ENCODE measurements around the gene HDGFL3. TPM values are rescaled to one million over a fixed set of nuclear protein-coding genes. Genes with fewer than 3 reads are reported as not detected.
"Not testable (repeated sequence)": the region's sequence is repeated elsewhere in the genome, so short reads cannot be mapped to it uniquely, and the experiment has no call there.

HDGFL3 gene
- total and polyA plus RNA-seq, 2 donors from 2014 or later: 13.9 to 40.1 TPM

- Histone ChIP-seq H3K4me1 (ENCODE audit: control insufficient read depth in 2 of 3, insufficient read depth in 2 of 3, low read depth in 1 of 3, low read length in 3 of 3) (no peaks in the 10 kb centered on the region), H3K36me3 (ENCODE audit: control insufficient read depth in 2 of 3, insufficient read depth in 3 of 3, low read length in 3 of 3) (no peaks in the 10 kb centered on the region), H3K27ac (ENCODE audit: low read depth in 2 of 2, low read length in 2 of 2) (no peak overlapping the region), H3K27me3 (ENCODE audit: control insufficient read depth, insufficient read depth, low read length) (no peaks in the 10 kb centered on the region), H3K9me3 (ENCODE audit: control insufficient read depth in 2 of 3, insufficient read depth in 1 of 3, low read length in 3 of 3) (no peaks in the 10 kb centered on the region), H3K9ac (ENCODE audit: low read length in 3 of 3) (no peak overlapping the region), H3K4me3 (ENCODE audit: low read length in 3 of 3) (no peak overlapping the region)
- intact Hi-C loops (cut with DNase I): no loop called here
- no peak for DNase-seq
- FAIRE-seq: no peak
- TF ChIP-seq CTCF (IDR thresholded peaks at IDR 0.05; ENCODE audit: borderline replicate concordance, extremely low read depth, insufficient read depth): no peak
Observed at GRCh38 chr15:83087576-83087975, 120.0 kb downstream of the HDGFL3 start.

- H3K9me3 ChIP-seq (ENCODE audit: control insufficient read depth in 2 of 3, insufficient read depth in 1 of 3, low read length in 3 of 3); H3K27ac ChIP-seq (ENCODE audit: low read depth in 2 of 2, low read length in 2 of 2); H3K4me1 ChIP-seq (ENCODE audit: control insufficient read depth in 2 of 3, insufficient read depth in 2 of 3, low read depth in 1 of 3, low read length in 3 of 3); intact Hi-C loops (cut with DNase I); H3K27me3 ChIP-seq (ENCODE audit: control insufficient read depth, insufficient read depth, low read length); H3K36me3 ChIP-seq (ENCODE audit: control insufficient read depth in 2 of 3, insufficient read depth in 3 of 3, low read length in 3 of 3); H3K9ac ChIP-seq (ENCODE audit: low read length in 3 of 3); DNase-seq; H3K4me3 ChIP-seq (ENCODE audit: low read length in 3 of 3); FAIRE-seq: not testable (repeated sequence)
Observed at GRCh38 chr15:83085864-83086552, 121.6 kb downstream of the HDGFL3 start.

GRCh38 chr15:83085461-83085860 is 122.2 kb downstream of the HDGFL3 start:
- FAIRE-seq; intact Hi-C loops (cut with DNase I); H3K27ac ChIP-seq (ENCODE audit: low read depth in 2 of 2, low read length in 2 of 2); H3K9ac ChIP-seq (ENCODE audit: low read length in 3 of 3); H3K9me3 ChIP-seq (ENCODE audit: control insufficient read depth in 2 of 3, insufficient read depth in 1 of 3, low read length in 3 of 3); H3K4me3 ChIP-seq (ENCODE audit: low read length in 3 of 3); H3K36me3 ChIP-seq (ENCODE audit: control insufficient read depth in 2 of 3, insufficient read depth in 3 of 3, low read length in 3 of 3); DNase-seq; H3K27me3 ChIP-seq (ENCODE audit: control insufficient read depth, insufficient read depth, low read length); H3K4me1 ChIP-seq (ENCODE audit: control insufficient read depth in 2 of 3, insufficient read depth in 2 of 3, low read depth in 1 of 3, low read length in 3 of 3): not testable (repeated sequence)

- Histone ChIP-seq H3K27ac (ENCODE audit: low read depth in 2 of 2, low read length in 2 of 2) (no peak overlapping the region), H3K36me3 (ENCODE audit: control insufficient read depth in 2 of 3, insufficient read depth in 3 of 3, low read length in 3 of 3) (no peaks in the 10 kb centered on the region), H3K9me3 (ENCODE audit: control insufficient read depth in 2 of 3, insufficient read depth in 1 of 3, low read length in 3 of 3) (no peaks in the 10 kb centered on the region), H3K4me1 (ENCODE audit: control insufficient read depth in 2 of 3, insufficient read depth in 2 of 3, low read depth in 1 of 3, low read length in 3 of 3) (no peaks in the 10 kb centered on the region), H3K9ac (ENCODE audit: low read length in 3 of 3) (no peak overlapping the region), H3K27me3 (ENCODE audit: control insufficient read depth, insufficient read depth, low read length) (no peaks in the 10 kb centered on the region), H3K4me3 (ENCODE audit: low read length in 3 of 3) (no peak overlapping the region)
- DNase-seq (no peak), FAIRE-seq (no peak)
- intact Hi-C loops (cut with DNase I): no loop called here
- no peak for TF ChIP-seq CTCF (IDR thresholded peaks at IDR 0.05; ENCODE audit: borderline replicate concordance, extremely low read depth, insufficient read depth)
Observed at GRCh38 chr15:83082730-83083386, 124.8 kb downstream of the HDGFL3 start.

Measured in kidney (tissue), 14 donors.